SK-N-MC (cell line): ENCODE data around the gene C1orf116.

Experiments
- EZH2 ChIP-seq: fragments of 200-600 bp; sonication (generic); IDR thresholded peaks from one replicate; pipeline ENCODE4 v1.6.1; 2017; ENCODE audit warnings: antibody characterized with exemption
- FOXP2 ChIP-seq: optimal IDR thresholded peaks from 2 replicates; pipeline ENCODE3; 2011; ENCODE audit warnings: mild to moderate bottlenecking, moderate library complexity; ENCODE audit not compliant: insufficient read depth; ENCODE audit errors: extremely low read length, control extremely low read depth
- POLR2AphosphoS5 ChIP-seq: IDR thresholded peaks from 2 replicates; pipeline ENCODE4 v1.6.1; 2012; ENCODE audit warnings: mild to moderate bottlenecking, low read depth, low read length, borderline replicate concordance

DNA sequence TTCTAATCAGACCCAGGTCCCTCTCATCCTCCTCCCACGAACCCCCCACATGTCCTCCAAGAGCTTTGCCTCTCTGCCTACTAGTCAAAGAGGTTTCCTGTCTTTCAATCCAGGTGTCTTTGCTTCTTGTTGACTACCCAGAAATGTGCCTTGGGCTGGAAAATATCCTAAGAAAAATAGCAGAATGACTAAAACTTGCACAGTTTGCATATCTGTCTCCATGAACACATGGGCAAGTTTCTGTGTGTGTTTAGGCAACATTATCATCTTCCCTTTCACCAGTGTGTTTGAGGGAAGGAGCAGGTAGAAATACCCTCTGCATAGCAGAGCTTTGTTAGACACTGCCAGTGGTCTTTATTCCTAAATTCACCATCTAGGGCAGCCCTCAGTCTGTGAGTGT lies 1.5 kb downstream of the C1orf116 start:
- no peak for TF ChIP-seq EZH2
- TF ChIP-seq POLR2AphosphoS5, result no peak
- no peak for TF ChIP-seq FOXP2
